ENCODE measurements around the gene IMPG2.

Gene IMPG2

GRCh38 chr3:101303089-101303731 is 17.2 kb downstream of the IMPG2 start:
- CTCF ChIA-PET, result no interaction called here
- POLR2A ChIA-PET, result no interaction called here
- TF ChIP-seq SUZ12 (IDR thresholded peaks at IDR 0.05) (no peak), ELF4 (IDR thresholded peaks at IDR 0.05) (no peak), SP1 (IDR thresholded peaks at IDR 0.05) (no peak), FOXM1 (IDR thresholded peaks at IDR 0.05; ENCODE audit: borderline replicate concordance) (no peak), FOXA1 (IDR thresholded peaks at IDR 0.05) (no peak), TARDBP (IDR thresholded peaks at IDR 0.05) (no peak), FOXK2 (IDR thresholded peaks at IDR 0.05) (no peak), HDGF (IDR thresholded peaks at IDR 0.05; ENCODE audit: borderline replicate concordance) (no peak), NFRKB (IDR thresholded peaks at IDR 0.05) (no peak), ZNF384 (IDR thresholded peaks at IDR 0.05) (no peak), PKNOX1 (IDR thresholded peaks at IDR 0.05) (no peak), LEF1 (IDR thresholded peaks at IDR 0.05; ENCODE audit: borderline replicate concordance) (no peak)
- DNase-seq (ENCODE audit: extremely low spot score), result no peak

- DNase-seq (ENCODE audit: extremely low spot score), result no peak
- TF ChIP-seq CTBP1 (IDR thresholded peaks at IDR 0.05; ENCODE audit: borderline replicate concordance), result no peak
- ChIA-PET POLR2A (no interaction called here), CTCF (no interaction called here)
Observed at GRCh38 chr3:101300073-101300472, 20.3 kb downstream of the IMPG2 start.

- TF ChIP-seq L3MBTL2 (conservative IDR thresholded peaks at IDR 0.05) (no peak), CTBP1 (IDR thresholded peaks at IDR 0.05; ENCODE audit: borderline replicate concordance) (no peak), HDGF (IDR thresholded peaks at IDR 0.05; ENCODE audit: borderline replicate concordance) (no peak), ZNF384 (IDR thresholded peaks at IDR 0.05) (no peak), LEF1 (IDR thresholded peaks at IDR 0.05; ENCODE audit: borderline replicate concordance) (no peak)
- CTCF ChIA-PET, result no interaction called here
- POLR2A ChIA-PET, result no interaction called here
- DNase-seq (ENCODE audit: extremely low spot score), result no peak
Observed at GRCh38 chr3:101292027-101292426, 28.3 kb downstream of the IMPG2 start.

- DNase-seq (ENCODE audit: extremely low spot score), result no peak
- POLR2A ChIA-PET, result no interaction called here
- TF ChIP-seq ZNF384 (IDR thresholded peaks at IDR 0.05), result no peak
- no peak for TF ChIP-seq FOXA1 (IDR thresholded peaks at IDR 0.05)
- no peak for TF ChIP-seq BHLHE40 (IDR thresholded peaks at IDR 0.05; ENCODE audit: borderline replicate concordance)
- TF ChIP-seq HDGF (IDR thresholded peaks at IDR 0.05; ENCODE audit: borderline replicate concordance), result no peak
- TF ChIP-seq FOXM1 (IDR thresholded peaks at IDR 0.05; ENCODE audit: borderline replicate concordance), result no peak
- TF ChIP-seq ELF4 (IDR thresholded peaks at IDR 0.05), result no peak
- no peak for TF ChIP-seq PKNOX1 (IDR thresholded peaks at IDR 0.05)
- no peak for TF ChIP-seq LEF1 (IDR thresholded peaks at IDR 0.05; ENCODE audit: borderline replicate concordance)
- no peak for TF ChIP-seq L3MBTL2 (conservative IDR thresholded peaks at IDR 0.05)
- TF ChIP-seq CTBP1 (IDR thresholded peaks at IDR 0.05; ENCODE audit: borderline replicate concordance), result no peak
- no peak for TF ChIP-seq ARNT (IDR thresholded peaks at IDR 0.05)
- TF ChIP-seq SUZ12 (IDR thresholded peaks at IDR 0.05), result no peak
- no peak for TF ChIP-seq SP1 (IDR thresholded peaks at IDR 0.05)
- no peak for TF ChIP-seq TARDBP (IDR thresholded peaks at IDR 0.05)
- TF ChIP-seq FOXK2 (IDR thresholded peaks at IDR 0.05), result no peak
- TF ChIP-seq NFRKB (IDR thresholded peaks at IDR 0.05), result no peak
- CTCF ChIA-PET, result no interaction called here
Observed at GRCh38 chr3:101288294-101288693, 32.1 kb downstream of the IMPG2 start.

- DNase-seq (ENCODE audit: extremely low spot score), result no peak
- no peak for TF ChIP-seq FOXM1 (IDR thresholded peaks at IDR 0.05; ENCODE audit: borderline replicate concordance)
- no peak for TF ChIP-seq NFRKB (IDR thresholded peaks at IDR 0.05)
- TF ChIP-seq ARNT (IDR thresholded peaks at IDR 0.05), result no peak
- TF ChIP-seq SUZ12 (IDR thresholded peaks at IDR 0.05), result no peak
- ChIA-PET CTCF (no interaction called here), POLR2A (no interaction called here)
Observed at GRCh38 chr3:101284757-101285156, 35.6 kb downstream of the IMPG2 start.

- TF ChIP-seq BHLHE40 (IDR thresholded peaks at IDR 0.05; ENCODE audit: borderline replicate concordance) (no peak), ARNT (IDR thresholded peaks at IDR 0.05) (no peak), ELF4 (IDR thresholded peaks at IDR 0.05) (no peak), SUZ12 (IDR thresholded peaks at IDR 0.05) (no peak), TARDBP (IDR thresholded peaks at IDR 0.05) (no peak), SP1 (IDR thresholded peaks at IDR 0.05) (no peak), HDGF (IDR thresholded peaks at IDR 0.05; ENCODE audit: borderline replicate concordance) (no peak), FOXK2 (IDR thresholded peaks at IDR 0.05) (no peak), ZNF384 (IDR thresholded peaks at IDR 0.05) (no peak), FOXA1 (IDR thresholded peaks at IDR 0.05) (no peak), NFRKB (IDR thresholded peaks at IDR 0.05) (no peak), PKNOX1 (IDR thresholded peaks at IDR 0.05) (no peak), CTBP1 (IDR thresholded peaks at IDR 0.05; ENCODE audit: borderline replicate concordance) (no peak), FOXM1 (IDR thresholded peaks at IDR 0.05; ENCODE audit: borderline replicate concordance) (no peak), L3MBTL2 (conservative IDR thresholded peaks at IDR 0.05) (no peak), LEF1 (IDR thresholded peaks at IDR 0.05; ENCODE audit: borderline replicate concordance) (no peak)
- no peak for DNase-seq (ENCODE audit: extremely low spot score)
- ChIA-PET POLR2A (no interaction called here), CTCF (interaction anchor here (0.5 kb wide), 1 partner anchor 32 kb away, joined by 3 read pairs; no protein-coding TSS in a partner anchor)
Observed at GRCh38 chr3:101281521-101282030, 38.8 kb downstream of the IMPG2 start.

Measured in HEK293T (cell line).